HepG2 (cell line): Measurements from ENCODE around the gene CACNG5. TPM values are rescaled to one million over a fixed set of nuclear protein-coding genes. Genes with fewer than 3 reads are reported as not detected.

Source experiments
- ATAC-seq: fragments of 200-7000 bp; cut with Tn5 transposase; 3 replicates; pipeline ENCODE4 v1.9.1; 2020; ENCODE audit warnings: mild to moderate bottlenecking, moderate library complexity
- BruUV-seq: library from RNA; stranded (reverse); fragments of 400-500 nt; replicated peaks from 2 replicates; lab custom pipeline; 2021; lab: Mats Ljungman, UMichigan
- CTCF ChIA-PET: fragments of 300-600 bp; formaldehyde crosslinking; extraction: SDS; loops from one replicate; lab custom pipeline; 2021; ENCODE audit warnings: low total read pairs, inconsistent platforms, low intra/inter-chr PET ratio; lab: Yijun Ruan, JAX
- POLR2A ChIA-PET: fragments of 350-600 bp; sonication (Branson Sonifier 250); formaldehyde crosslinking; loops from one replicate; lab custom pipeline; 2020; ENCODE audit warnings: antibody characterized with exemption, inconsistent platforms; lab: Yijun Ruan, JAX
- DNase-seq: peaks from one replicate; pipeline ENCODE4 v3.0.0-alpha.2; 2015; ENCODE audit warnings: low spot score
- FAIRE-seq: peaks from 3 replicates; lab custom pipeline; 2011; peaks lifted over from hg19 to GRCh38; lab: Jason Lieb, UNC
- H2AFZ ChIP-seq: one replicate; pipeline ENCODE4 v1.6.1; 2011; ENCODE audit warnings: low read length, inconsistent platforms
- H3K27ac ChIP-seq: fragments of 300-600 bp; 3 replicates; pipeline ENCODE4 v1.8.0; 2011; ENCODE audit warnings: mixed run types, mild to moderate bottlenecking, mixed read lengths, low read length, inconsistent platforms; ENCODE audit not compliant: insufficient read depth; ENCODE audit errors: extremely low read length
- H3K27me3 ChIP-seq, 2 experiments: fragments of 200-600 bp in 1 of 2; 2 replicates in 1 of 2; 3 replicates in 1 of 2; pipeline versions ENCODE4 v1.6.0 to v1.8.0; 2011; ENCODE audit warnings: low read length in 2 of 2, mild to moderate bottlenecking in 2 of 2, moderate library complexity in 2 of 2, inconsistent platforms in 1 of 2; ENCODE audit not compliant: insufficient read depth in 2 of 2, control insufficient read depth in 1 of 2
- H3K36me3 ChIP-seq, 2 experiments: fragments of 200-600 bp in 1 of 2; replicated peaks in 1 of 2; 2 replicates in 1 of 2; 3 replicates in 1 of 2; pipeline versions ENCODE4 v1.5.1 to v1.8.0; 2011; ENCODE audit warnings: low read length in 2 of 2, inconsistent platforms in 1 of 2; ENCODE audit not compliant: insufficient read depth in 2 of 2, control insufficient read depth in 1 of 2
- H3K4me1 ChIP-seq: 2 replicates; pipeline ENCODE4 v1.5.1; 2012; ENCODE audit warnings: low read length, inconsistent platforms; ENCODE audit not compliant: insufficient read depth
- H3K4me2 ChIP-seq: 2 replicates; pipeline ENCODE4 v1.6.0; 2011; ENCODE audit warnings: low read depth, low read length, inconsistent platforms
- H3K4me3 ChIP-seq, 3 experiments: fragments of 200-600 bp in 1 of 3; sonication (generic), shearing (Covaris generic) in 1 of 3; replicated peaks in 1 of 3; 2 replicates each; pipeline ENCODE4 v1.5.1; 2011 to 2016; ENCODE audit warnings: low read length in 3 of 3, inconsistent platforms in 2 of 3, low read depth in 2 of 3, mild to moderate bottlenecking in 2 of 3, control low read depth in 1 of 3, mixed read lengths in 1 of 3; ENCODE audit not compliant: insufficient read depth in 1 of 3
- H3K79me2 ChIP-seq: one replicate; pipeline ENCODE4 v1.6.1; 2011; ENCODE audit warnings: low read length, inconsistent platforms; ENCODE audit not compliant: insufficient read depth
- H3K9ac ChIP-seq: 2 replicates; pipeline ENCODE4 v1.6.0; 2011; ENCODE audit warnings: mild to moderate bottlenecking, low read depth, low read length, inconsistent platforms; ENCODE audit not compliant: insufficient read depth
- H3K9me3 ChIP-seq: 2 replicates; pipeline ENCODE4 v1.5.1; 2012; ENCODE audit warnings: mild to moderate bottlenecking, low read length
- H4K20me1 ChIP-seq: 2 replicates; pipeline ENCODE4 v1.6.0; 2011; ENCODE audit warnings: inconsistent platforms, mild to moderate bottlenecking, low read length, moderate library complexity; ENCODE audit not compliant: insufficient read depth
- CBFB ChIP-seq: sonication (generic); formaldehyde crosslinking; IDR thresholded peaks from 2 replicates; pipeline ENCODE4 v1.4.0; 2020; ENCODE audit warnings: missing genetic modification reagents
- GLMP ChIP-seq: sonication (generic); formaldehyde crosslinking; IDR thresholded peaks from 2 replicates; pipeline ENCODE4 v1.9.0; 2021; ENCODE audit warnings: missing genetic modification reagents, mild to moderate bottlenecking, borderline replicate concordance
- HBP1 ChIP-seq: IDR thresholded peaks from 2 replicates; pipeline ENCODE4 v1.6.1; 2016; ENCODE audit warnings: low read depth, control low read depth
- HHEX ChIP-seq: IDR thresholded peaks from 2 replicates; pipeline ENCODE4 v1.6.1; 2016; ENCODE audit warnings: control low read depth
- MAFG ChIP-seq: sonication (generic); formaldehyde crosslinking; IDR thresholded peaks from 2 replicates; pipeline ENCODE4 v1.5.1; 2020; ENCODE audit warnings: mild to moderate bottlenecking, missing genetic modification reagents
- SPEN ChIP-seq: sonication (generic); formaldehyde crosslinking; IDR thresholded peaks from 2 replicates; pipeline ENCODE4 v1.5.1; 2020; ENCODE audit warnings: low read depth, mild to moderate bottlenecking, missing genetic modification reagents
- TOPORS ChIP-seq: sonication (generic); formaldehyde crosslinking; IDR thresholded peaks from 2 replicates; pipeline ENCODE4 v1.8.0; 2023; ENCODE audit warnings: mild to moderate bottlenecking, missing genetic modification reagents
- TRIM24 ChIP-seq: sonication (generic); formaldehyde crosslinking; IDR thresholded peaks from 2 replicates; pipeline ENCODE4 v1.8.0; 2022; ENCODE audit warnings: mild to moderate bottlenecking, missing genetic modification reagents
- ZBTB46 ChIP-seq: sonication (generic); formaldehyde crosslinking; IDR thresholded peaks from 2 replicates; pipeline ENCODE4 v1.4.0; 2020; ENCODE audit warnings: mild to moderate bottlenecking, missing genetic modification reagents, borderline replicate concordance
- ZFP36 ChIP-seq: fragments of 150-350 bp; IDR thresholded peaks from 2 replicates; pipeline ENCODE4 v1.6.1; 2018; ENCODE audit warnings: borderline replicate concordance, low read length, low read depth; ENCODE audit not compliant: partially characterized antibody
- ZNF44 ChIP-seq: sonication (generic); formaldehyde crosslinking; IDR thresholded peaks from 2 replicates; pipeline ENCODE4 v1.5.1; 2020; ENCODE audit warnings: mild to moderate bottlenecking, missing genetic modification reagents
- ZNF678 ChIP-seq: sonication (generic); formaldehyde crosslinking; IDR thresholded peaks from 2 replicates; pipeline ENCODE4 v1.4.0; 2020; ENCODE audit warnings: mild to moderate bottlenecking, missing genetic modification reagents
- WGBS: methylation state at CpG from one replicate; pipeline ENCODE4 v1.1.6; 2017; ENCODE audit warnings: low lambda C conversion rate; 5-methylcytosine and 5-hydroxymethylcytosine counted together
- in situ Hi-C: cut with HindIII; loops from 2 replicates; pipeline ENCODE4 v1.10.0; 2017; ENCODE audit warnings: low pct_unique_long_range_greater_than_20kb; ENCODE audit not compliant: extremely low pct_ligation_motif_present
- intact Hi-C: fragments of 100-400 bp; cut with micrococcal nuclease; formaldehyde crosslinking; loops from one replicate; pipeline ENCODE4 v1.10.0; 2022; ENCODE audit not compliant: unreplicated experiment
- polyA plus RNA-seq, 8 experiments: library from polyadenylated mRNA; depleted of rRNA in 3 of 8; stranded (reverse) in 7 of 8; unstranded in 1 of 8; fragments of >200 nt; fragmentation: Illumina TruSeq in 4 of 8; extraction: Trizol in 4 of 8; gene quantifications; 2 replicates each; pipeline versions ENCODE4 v1.2.1 to v1.2.3, GENCODE V29; 2011 to 2016; ENCODE audit warnings: low read depth in 4 of 8, missing spikeins in 1 of 8, mixed read lengths in 1 of 8; ENCODE audit not compliant: insufficient read depth in 1 of 8
- total RNA-seq, 5 experiments: library from RNA; depleted of rRNA; stranded (reverse); fragments of >200 nt; fragmentation: Illumina TruSeq; extraction: Trizol; gene quantifications; 2 replicates each; pipeline ENCODE4 v1.2.3, GENCODE V29; 2016; ENCODE audit warnings: low read depth in 1 of 5
- TF ChIP-seq, protein P1 (sequence below): sonication (generic); formaldehyde crosslinking; IDR thresholded peaks from 2 replicates; pipeline ENCODE4 v1.8.0; 2022; ENCODE audit warnings: mild to moderate bottlenecking, missing genetic modification reagents, borderline replicate concordance
- TF ChIP-seq, protein P2 (sequence below): sonication (generic); formaldehyde crosslinking; IDR thresholded peaks from 2 replicates; pipeline ENCODE4 v1.8.1; 2023; ENCODE audit warnings: mild to moderate bottlenecking, missing genetic modification reagents

CACNG5 gene
- total and polyA plus RNA-seq, 2 of the 13 experiments (the other 11 are each of a cell fraction or from before 2014, with no cell fraction given): not detected

GRCh38 chr17:66841744-66842143 is 6.8 kb downstream of the CACNG5 start (continued):
- no peak for TF ChIP-seq ZBTB46 (CRISPR knock-in tag)
- no peak for TF ChIP-seq ZFP36
- no peak for TF ChIP-seq GLMP (CRISPR knock-in tag)
- no peak for TF ChIP-seq HBP1 (CRISPR knock-in tag)
- TF ChIP-seq CBFB (CRISPR knock-in tag): no peak
- no peak for TF ChIP-seq ZNF44 (CRISPR knock-in tag)
- TF ChIP-seq TRIM24 (CRISPR knock-in tag): no peak

- Histone ChIP-seq H3K9ac (no peak overlapping the region), H3K4me2 (no peak overlapping the region), H3K27me3 (peaks cover 6 to 28% of the 10 kb centered on the region in 2 experiments; a peak in 4 of 5 replicates), H4K20me1 (no peaks in the 10 kb centered on the region), H3K9me3 (no peaks in the 10 kb centered on the region), H3K36me3 (no peaks in the 10 kb centered on the region), H3K4me1 (no peaks in the 10 kb centered on the region), H3K27ac (no peak overlapping the region), H2AFZ (no peak overlapping the region), H3K79me2 (no peaks in the 10 kb centered on the region), H3K4me3 (no peak overlapping the region)
- DNase-seq (no peak), ATAC-seq (no peak), FAIRE-seq (no peak)
- ChIA-PET CTCF (no interaction called here), POLR2A (no interaction called here)
- TF ChIP-seq MAFG (CRISPR knock-in tag): no peak
- TF ChIP-seq, protein P1, sequence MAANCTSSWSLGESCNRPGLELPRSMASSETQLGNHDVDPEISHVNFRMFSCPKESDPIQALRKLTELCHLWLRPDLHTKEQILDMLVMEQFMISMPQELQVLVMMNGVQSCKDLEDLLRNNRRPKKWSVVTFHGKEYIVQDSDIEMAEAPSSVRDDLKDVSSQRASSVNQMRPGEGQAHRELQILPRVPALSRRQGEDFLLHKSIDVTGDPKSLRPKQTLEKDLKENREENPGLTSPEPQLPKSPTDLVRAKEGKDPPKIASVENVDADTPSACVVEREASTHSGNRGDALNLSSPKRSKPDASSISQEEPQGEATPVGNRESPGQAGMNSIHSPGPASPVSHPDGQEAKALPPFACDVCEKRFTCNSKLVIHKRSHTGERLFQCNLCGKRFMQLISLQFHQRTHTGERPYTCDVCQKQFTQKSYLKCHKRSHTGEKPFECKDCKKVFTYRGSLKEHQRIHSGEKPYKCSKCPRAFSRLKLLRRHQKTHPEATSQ (CRISPR knock-in tag): no peak
- no peak for TF ChIP-seq TOPORS (CRISPR knock-in tag)
- TF ChIP-seq, protein P2, sequence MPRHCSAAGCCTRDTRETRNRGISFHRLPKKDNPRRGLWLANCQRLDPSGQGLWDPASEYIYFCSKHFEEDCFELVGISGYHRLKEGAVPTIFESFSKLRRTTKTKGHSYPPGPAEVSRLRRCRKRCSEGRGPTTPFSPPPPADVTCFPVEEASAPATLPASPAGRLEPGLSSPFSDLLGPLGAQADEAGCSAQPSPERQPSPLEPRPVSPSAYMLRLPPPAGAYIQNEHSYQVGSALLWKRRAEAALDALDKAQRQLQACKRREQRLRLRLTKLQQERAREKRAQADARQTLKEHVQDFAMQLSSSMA (CRISPR knock-in tag): no peak
- no peak for TF ChIP-seq ZNF678 (CRISPR knock-in tag)
- no peak for TF ChIP-seq SPEN (CRISPR knock-in tag)
- no peak for TF ChIP-seq HHEX (CRISPR knock-in tag)
- in situ Hi-C loops (no loop called here), intact Hi-C loops (no loop called here)
- 3% methylated on average over 5 of the region's 5 CpGs for WGBS
- no TSS peak for BruUV-seq
Measured at GRCh38 chr17:66842505-66842904, 7.6 kb downstream of the CACNG5 start.
